ENCODE data around the gene HNRNPM.

GRCh38 chr19:8506402-8506957, 61.7 kb downstream of the HNRNPM start:
- TF ChIP-seq POU6F1 (CRISPR knock-in tag; IDR thresholded peaks at IDR 0.05; ENCODE audit: borderline replicate concordance, low read depth) (no peak), CREB5 (CRISPR knock-in tag; IDR thresholded peaks at IDR 0.05; ENCODE audit: low read depth) (no peak), ARNTL (CRISPR knock-in tag; IDR thresholded peaks at IDR 0.05; ENCODE audit: borderline replicate concordance, low read depth) (no peak)

Measured in SK-N-SH treated with all-trans-retinoic acid at 6 μM for 48 hours (cell line).